ENCODE data around the gene HPCAL1.

Gene HPCAL1

DNA sequence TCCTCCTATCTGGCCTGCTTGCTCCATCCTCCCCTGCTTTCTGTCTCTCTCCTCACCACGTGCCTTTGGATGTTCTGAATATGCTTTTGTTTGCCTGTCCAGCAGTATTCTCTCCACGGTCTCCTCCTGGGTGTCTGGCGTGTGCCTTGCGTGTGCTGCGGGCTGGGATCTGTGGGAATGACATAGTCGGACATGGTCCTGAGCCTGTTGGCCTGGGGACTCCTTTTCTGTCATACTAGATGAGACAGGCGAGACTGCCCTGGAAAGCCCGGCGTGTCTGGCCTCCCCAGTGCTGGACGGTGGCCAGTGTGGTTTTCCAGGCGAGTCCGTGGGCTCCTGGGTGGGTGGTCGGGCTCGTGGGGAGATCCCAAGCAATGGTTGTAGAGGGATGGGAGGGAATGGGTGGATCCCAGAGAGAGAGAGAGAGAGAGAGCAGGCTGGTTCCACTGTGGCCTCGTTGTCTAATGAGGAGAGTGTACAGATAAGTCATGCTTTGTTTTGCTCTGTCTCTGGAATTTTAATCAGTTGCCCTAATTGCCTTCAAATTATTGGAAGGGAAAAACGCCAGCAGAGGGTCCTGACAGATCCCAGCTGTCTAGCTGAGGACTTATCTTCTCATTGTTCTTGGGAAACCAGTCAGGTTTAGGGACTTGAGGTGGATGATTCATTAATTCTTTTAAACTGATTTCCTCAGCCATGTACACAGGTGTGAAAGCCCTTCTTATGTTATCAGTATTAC is 58.3 kb downstream of the HPCAL1 start:
- TF ChIP-seq, protein P1, sequence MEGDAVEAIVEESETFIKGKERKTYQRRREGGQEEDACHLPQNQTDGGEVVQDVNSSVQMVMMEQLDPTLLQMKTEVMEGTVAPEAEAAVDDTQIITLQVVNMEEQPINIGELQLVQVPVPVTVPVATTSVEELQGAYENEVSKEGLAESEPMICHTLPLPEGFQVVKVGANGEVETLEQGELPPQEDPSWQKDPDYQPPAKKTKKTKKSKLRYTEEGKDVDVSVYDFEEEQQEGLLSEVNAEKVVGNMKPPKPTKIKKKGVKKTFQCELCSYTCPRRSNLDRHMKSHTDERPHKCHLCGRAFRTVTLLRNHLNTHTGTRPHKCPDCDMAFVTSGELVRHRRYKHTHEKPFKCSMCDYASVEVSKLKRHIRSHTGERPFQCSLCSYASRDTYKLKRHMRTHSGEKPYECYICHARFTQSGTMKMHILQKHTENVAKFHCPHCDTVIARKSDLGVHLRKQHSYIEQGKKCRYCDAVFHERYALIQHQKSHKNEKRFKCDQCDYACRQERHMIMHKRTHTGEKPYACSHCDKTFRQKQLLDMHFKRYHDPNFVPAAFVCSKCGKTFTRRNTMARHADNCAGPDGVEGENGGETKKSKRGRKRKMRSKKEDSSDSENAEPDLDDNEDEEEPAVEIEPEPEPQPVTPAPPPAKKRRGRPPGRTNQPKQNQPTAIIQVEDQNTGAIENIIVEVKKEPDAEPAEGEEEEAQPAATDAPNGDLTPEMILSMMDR (conservative IDR thresholded peaks at IDR 0.05): no peak
- H3K27ac ChIP-seq: no peak overlapping the region

DNA sequence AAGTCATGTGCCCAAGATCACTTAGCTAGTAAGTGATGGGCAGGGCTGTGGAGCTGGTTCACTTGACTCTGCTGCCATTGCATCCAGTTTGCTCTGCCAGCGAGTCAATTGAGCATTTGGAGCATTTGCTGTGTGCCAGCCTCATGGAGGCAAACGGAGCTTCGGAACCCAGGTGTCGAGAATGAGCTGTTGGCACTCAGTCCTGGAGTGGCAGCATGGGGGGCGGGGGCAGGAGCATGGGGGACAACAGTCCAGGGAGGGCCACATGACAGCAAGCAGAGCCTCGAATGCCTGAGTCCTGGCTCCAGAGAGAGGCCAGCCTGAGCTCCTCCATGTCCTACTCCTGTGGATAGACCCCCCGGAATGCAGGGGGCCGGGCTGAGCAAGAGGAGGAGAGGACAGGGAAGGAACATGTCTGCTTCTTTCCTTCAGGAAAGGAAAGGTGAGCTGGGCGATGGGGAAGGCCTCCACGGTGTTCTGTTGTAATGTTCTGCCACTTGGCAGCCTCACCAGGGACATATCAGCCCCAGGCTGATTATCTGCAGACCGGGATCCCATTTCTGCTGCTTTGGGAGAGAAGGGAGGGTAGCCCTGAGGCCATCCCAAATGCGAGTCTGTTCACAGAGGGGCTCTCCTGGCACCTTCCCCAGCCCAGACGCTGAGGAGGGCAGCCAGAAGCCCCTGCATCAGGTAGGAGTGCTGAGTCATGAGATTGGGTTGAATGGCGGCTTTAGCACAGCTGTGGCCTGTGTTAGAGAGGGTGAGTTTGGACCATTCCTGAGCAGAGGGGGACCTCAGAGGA is 59.6 kb downstream of the HPCAL1 start:
- TF ChIP-seq, protein P1 (conservative IDR thresholded peaks at IDR 0.05): no peak
- H3K27ac ChIP-seq: no peak overlapping the region

DNA sequence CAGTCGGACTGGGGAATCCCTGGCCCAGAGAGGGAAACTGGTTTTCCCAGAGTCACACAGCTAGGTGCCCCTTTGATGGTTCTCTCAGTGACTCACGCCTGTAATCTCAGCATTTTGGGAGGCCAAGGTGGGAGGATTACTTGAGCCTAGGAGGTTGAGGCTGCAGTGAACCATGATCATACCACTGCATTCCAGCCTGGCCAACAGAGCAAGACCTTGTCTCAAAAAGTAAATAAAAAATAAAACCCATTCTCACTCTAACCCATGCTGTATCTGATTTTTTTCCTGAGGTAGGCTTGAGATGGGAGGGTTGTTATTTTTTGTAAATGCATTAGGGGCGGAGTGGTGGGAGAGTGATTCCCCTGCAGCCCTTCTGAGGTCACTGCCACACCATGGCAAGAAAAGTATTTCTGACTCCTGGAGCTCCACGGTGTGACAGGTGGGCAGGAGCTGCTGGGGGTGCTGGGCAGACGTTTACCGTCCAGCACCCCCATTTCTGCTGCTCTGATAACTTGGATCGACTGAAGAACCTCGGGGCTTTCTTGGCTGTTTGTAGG is 60.3 kb downstream of the HPCAL1 start:
- no peak overlapping the region for H3K27ac ChIP-seq
- TF ChIP-seq, protein P1 (conservative IDR thresholded peaks at IDR 0.05): no peak

GRCh38 chr2:10363861-10364610 is 61.3 kb downstream of the HPCAL1 start:
- H3K27ac ChIP-seq: no peak overlapping the region
- TF ChIP-seq, protein P1 (conservative IDR thresholded peaks at IDR 0.05): no peak

- TF ChIP-seq, protein P1 (conservative IDR thresholded peaks at IDR 0.05): no peak
- H3K27ac ChIP-seq: no peak overlapping the region
These were observed 62.7 kb downstream of the HPCAL1 start for GRCh38 chr2:10365412-10365811.

GRCh38 chr2:10366601-10367270 is 64.0 kb downstream of the HPCAL1 start:
- TF ChIP-seq, protein P1 (conservative IDR thresholded peaks at IDR 0.05): no peak
- H3K27ac ChIP-seq: no peak overlapping the region

Data from VCaP (cell line).